Liver (tissue), 9 donors: Measurements from ENCODE around the gene GOSR1. TPM values are rescaled to one million over a fixed set of nuclear protein-coding genes. Genes with fewer than 3 reads are reported as not detected.

ENCODE experiments used
- DNase-seq: peaks from one replicate; pipeline ENCODE4 v3.0.0-alpha.2; 2017; ENCODE audit warnings: low spot score
- H3K27ac ChIP-seq, 2 donors: one replicate each; pipeline ENCODE4 v1.7.0; 2013; ENCODE audit warnings: inconsistent platforms in 2 of 2, low read length in 2 of 2, control low read depth in 1 of 2, low read depth in 1 of 2, mild to moderate bottlenecking in 1 of 2
- H3K27me3 ChIP-seq, 4 donors: one replicate each; pipeline versions ENCODE4 v1.6.1 to v1.7.0; 2013; ENCODE audit warnings: low read length in 3 of 4, inconsistent platforms in 1 of 4, mild to moderate bottlenecking in 1 of 4, moderate library complexity in 1 of 4; ENCODE audit not compliant: control insufficient read depth in 4 of 4, insufficient read depth in 4 of 4
- H3K36me3 ChIP-seq, 4 donors: one replicate each; pipeline versions ENCODE4 v1.6.1 to v1.7.0; 2013; ENCODE audit warnings: low read length in 3 of 4, mild to moderate bottlenecking in 3 of 4, low read depth in 1 of 4, moderate library complexity in 1 of 4; ENCODE audit not compliant: control insufficient read depth in 4 of 4, insufficient read depth in 3 of 4
- H3K4me1 ChIP-seq, 4 donors: one replicate each; pipeline versions ENCODE4 v1.6.1 to v1.7.0; 2013; ENCODE audit warnings: low read length in 3 of 4, mild to moderate bottlenecking in 3 of 4, moderate library complexity in 1 of 4; ENCODE audit not compliant: control insufficient read depth in 4 of 4, insufficient read depth in 4 of 4
- H3K4me3 ChIP-seq, 3 donors: one replicate each; pipeline versions ENCODE4 v1.6.1 to v1.7.0; 2013; ENCODE audit warnings: low read length in 3 of 3, control low read depth in 1 of 3, low read depth in 1 of 3, mild to moderate bottlenecking in 1 of 3
- H3K9ac ChIP-seq, 2 donors: one replicate each; pipeline ENCODE4 v1.7.0; 2013; ENCODE audit warnings: low read length in 2 of 2, mild to moderate bottlenecking in 2 of 2, moderate library complexity in 2 of 2, control low read depth in 1 of 2, low read depth in 1 of 2
- H3K9me3 ChIP-seq, 4 donors: one replicate each; pipeline versions ENCODE4 v1.6.1 to v1.7.0; 2013; ENCODE audit warnings: low read length in 3 of 4; ENCODE audit not compliant: control insufficient read depth in 4 of 4
- ATF3 ChIP-seq: IDR thresholded peaks from 2 replicates; pipeline ENCODE4 v1.6.1; 2016; ENCODE audit warnings: antibody characterized with exemption
- CTCF ChIP-seq: fragments of 150-350 bp; IDR thresholded peaks from 2 replicates; pipeline ENCODE4 v1.5.1; 2017; ENCODE audit warnings: improper control_type of control experiment, low read depth, low read length; ENCODE audit not compliant: missing input control
- EGR1 ChIP-seq, 2 donors: IDR thresholded peaks; 2 replicates each; pipeline ENCODE4 v1.6.1; 2016 to 2018; ENCODE audit warnings: antibody characterized with exemption in 2 of 2, low read depth in 2 of 2
- FOXA1 ChIP-seq: IDR thresholded peaks from 2 replicates; pipeline ENCODE4 v1.6.1; 2016; ENCODE audit warnings: antibody characterized with exemption
- FOXA2 ChIP-seq: IDR thresholded peaks from 2 replicates; pipeline ENCODE4 v1.6.1; 2016; ENCODE audit warnings: antibody characterized with exemption
- GABPA ChIP-seq, 2 donors: IDR thresholded peaks in 1 of 2; conservative IDR thresholded peaks in 1 of 2; 2 replicates each; pipeline ENCODE4 v1.6.1; 2016; ENCODE audit warnings: antibody characterized with exemption in 2 of 2, mild to moderate bottlenecking in 1 of 2, moderate library complexity in 1 of 2
- HNF4A ChIP-seq, 2 donors: conservative IDR thresholded peaks; 2 replicates each; pipeline ENCODE4 v1.6.1; 2016; ENCODE audit warnings: antibody characterized with exemption in 2 of 2, mild to moderate bottlenecking in 2 of 2
- HNF4G ChIP-seq: IDR thresholded peaks from 2 replicates; pipeline ENCODE4 v1.6.1; 2016; ENCODE audit warnings: antibody characterized with exemption
- JUND ChIP-seq, 2 donors: IDR thresholded peaks; 2 replicates each; pipeline ENCODE4 v1.6.1; 2016; ENCODE audit warnings: antibody characterized with exemption in 2 of 2
- MAX ChIP-seq: IDR thresholded peaks from 2 replicates; pipeline ENCODE4 v1.6.1; 2016; ENCODE audit warnings: antibody characterized with exemption
- NR2F2 ChIP-seq: IDR thresholded peaks from 2 replicates; pipeline ENCODE4 v1.6.1; 2016; ENCODE audit warnings: antibody characterized with exemption
- RAD21 ChIP-seq, 2 donors: IDR thresholded peaks; 2 replicates each; pipeline ENCODE4 v1.6.1; 2016; ENCODE audit warnings: antibody characterized with exemption in 2 of 2, mild to moderate bottlenecking in 2 of 2
- REST ChIP-seq: IDR thresholded peaks from 2 replicates; pipeline ENCODE4 v1.6.1; 2016; ENCODE audit warnings: antibody characterized with exemption, mild to moderate bottlenecking
- SP1 ChIP-seq: IDR thresholded peaks from 2 replicates; pipeline ENCODE4 v1.6.1; 2018; ENCODE audit warnings: antibody characterized with exemption, mild to moderate bottlenecking
- TAF1 ChIP-seq: conservative IDR thresholded peaks from 2 replicates; pipeline ENCODE4 v1.6.1; 2016; ENCODE audit warnings: antibody characterized with exemption, mild to moderate bottlenecking
- YY1 ChIP-seq: IDR thresholded peaks from 2 replicates; pipeline ENCODE4 v1.6.1; 2016; ENCODE audit warnings: antibody characterized with exemption, mild to moderate bottlenecking
- ZBTB33 ChIP-seq: IDR thresholded peaks from 2 replicates; pipeline ENCODE4 v1.6.1; 2016; ENCODE audit warnings: antibody characterized with exemption
- WGBS: extraction: QIAGEN DNeasy Blood & Tissue Kit; methylation state at CpG from one replicate; pipeline ENCODE4 v1.1.7; 2013; 5-methylcytosine and 5-hydroxymethylcytosine counted together
- polyA plus RNA-seq, 2 donors: library from polyadenylated mRNA; stranded (reverse) in 1 of 2; unstranded in 1 of 2; fragments of 200-250 nt in 1 of 2; fragments of >200 nt in 1 of 2; fragmentation: Nextera tagmentation in 1 of 2; extraction: Ambion mirVana in 1 of 2; gene quantifications; one replicate each; pipeline versions ENCODE4 v1.2.1 to v1.2.3, GENCODE V29; 2013 to 2015
- total RNA-seq, 2 donors: library from RNA; depleted of rRNA; stranded (reverse); fragments of >200 nt; gene quantifications; one replicate each; pipeline ENCODE4 v1.2.3, GENCODE V29; 2014
- donor health status: healthy.
- donor health status: healthy.
- donor health status: healthy.
- donor health status: healthy.
- donor health status: healthy.

Gene GOSR1
- total and polyA plus RNA-seq, 4 donors, result 15.0 to 40.4 (median 26.3) TPM

- Histone ChIP-seq H3K36me3 (peaks cover 1 to 28% (median 17%) of the 10 kb centered on the region in 4 donors), H3K9ac (no peak overlapping the region), H3K4me1 (no peaks in the 10 kb centered on the region), H3K27me3 (no peaks in the 10 kb centered on the region), H3K4me3 (no peak overlapping the region), H3K27ac (no peak overlapping the region), H3K9me3 (no peaks in the 10 kb centered on the region)
- TF ChIP-seq SP1 (no peak), GABPA (IDR thresholded peaks at IDR 0.05 in 1 of 2, conservative IDR thresholded peaks at IDR 0.05 in 1 of 2) (no peak), REST (no peak), FOXA1 (no peak), HNF4A (conservative IDR thresholded peaks at IDR 0.05) (no peak), HNF4G (no peak)
- 94% methylated on average over 3 of the region's 3 CpGs for WGBS
- no peak for DNase-seq
These were observed 37.8 kb downstream of the GOSR1 start for GRCh38 chr17:30514895-30515596.

- 95% methylated on average over 1 of the region's 1 CpG for WGBS
- no peaks in the 10 kb centered on the region for H3K9me3 ChIP-seq
- H3K36me3 ChIP-seq, result peaks cover 6 to 45% (median 31%) of the 10 kb centered on the region in 4 donors
- TF ChIP-seq MAX (no peak), FOXA2 (no peak), ZBTB33 (no peak), CTCF (no peak), JUND (IDR thresholded peaks at IDR 0.05) (no peak), EGR1 (IDR thresholded peaks at IDR 0.05; ENCODE audit: low read depth in 2 of 2) (no peak), GABPA (IDR thresholded peaks at IDR 0.05 in 1 of 2, conservative IDR thresholded peaks at IDR 0.05 in 1 of 2) (no peak), RAD21 (IDR thresholded peaks at IDR 0.05) (no peak), HNF4A (conservative IDR thresholded peaks at IDR 0.05) (no peak), ATF3 (no peak), NR2F2 (no peak), YY1 (no peak), TAF1 (no peak), SP1 (no peak), HNF4G (no peak), FOXA1 (no peak)
- H3K27me3 ChIP-seq, result no peaks in the 10 kb centered on the region
- H3K4me3 ChIP-seq, result no peak overlapping the region
- H3K27ac ChIP-seq, result no peak overlapping the region
- no peaks in the 10 kb centered on the region for H3K4me1 ChIP-seq
- H3K9ac ChIP-seq, result no peak overlapping the region
- no peak for DNase-seq
These were observed 40.6 kb downstream of the GOSR1 start for GRCh38 chr17:30517786-30518185.
